GM21529 (cell line): ENCODE data around the gene TCP1.
"Not testable (repeated sequence)": the region's sequence is repeated elsewhere in the genome, so short reads cannot be mapped to it uniquely, and the experiment has no call there.

Experiments
- ATAC-seq: cut with Tn5 transposase; IDR thresholded peaks from one replicate; pipeline ENCODE4 v1.9.1; 2021; ENCODE audit not compliant: unreplicated experiment

TCP1 gene

GRCh38 chr6:159778131-159778530 is 11.3 kb downstream of the TCP1 start:
- ATAC-seq: no peak

- no peak for ATAC-seq
These were observed 12.0 kb downstream of the TCP1 start for GRCh38 chr6:159777240-159777904.

GRCh38 chr6:159772196-159772595 is 17.2 kb downstream of the TCP1 start:
- no peak for ATAC-seq

- ATAC-seq: no peak
These were observed 19.9 kb downstream of the TCP1 start for GRCh38 chr6:159769470-159769869.

GRCh38 chr6:159766906-159767305 is 22.5 kb downstream of the TCP1 start:
- ATAC-seq: no peak

GRCh38 chr6:159762681-159763293 is 26.6 kb downstream of the TCP1 start:
- peak; percentile 9 for ATAC-seq

GRCh38 chr6:159761873-159762680 is 27.3 kb downstream of the TCP1 start, which contains the start of gene ACAT2:
TSS of gene ACAT2 (plus strand) at chr6:159762045. CDS start at chr6:159762088, 43 bp downstream.
- peak; percentile 98 for ATAC-seq

- no peak for ATAC-seq
These were observed 28.1 kb downstream of the TCP1 start for GRCh38 chr6:159761129-159761872.

GRCh38 chr6:159760602-159761057 is 28.8 kb downstream of the TCP1 start:
- no peak for ATAC-seq

GRCh38 chr6:159759645-159760044 is 29.8 kb downstream of the TCP1 start:
- ATAC-seq: no peak

- no peak for ATAC-seq
These were observed 31.1 kb downstream of the TCP1 start for GRCh38 chr6:159758031-159759001.

GRCh38 chr6:159756508-159756907 is 32.9 kb downstream of the TCP1 start:
- ATAC-seq: no peak

- ATAC-seq: no peak
These were observed 34.2 kb downstream of the TCP1 start for GRCh38 chr6:159754959-159755914.

- ATAC-seq: no peak
These were observed 35.0 kb downstream of the TCP1 start for GRCh38 chr6:159754401-159754800.

GRCh38 chr6:159753081-159753872 is 36.1 kb downstream of the TCP1 start:
- ATAC-seq: no peak

- ATAC-seq: no peak
These were observed 38.0 kb downstream of the TCP1 start for GRCh38 chr6:159751448-159751847.

- not testable (repeated sequence) for ATAC-seq
These were observed 41.3 kb downstream of the TCP1 start for GRCh38 chr6:159748127-159748526.

GRCh38 chr6:159746759-159747158 is 42.6 kb downstream of the TCP1 start:
- no peak for ATAC-seq
